Transverse colon (tissue), 4 donors: ENCODE data around the gene SYT1. TPM values are rescaled to one million over a fixed set of nuclear protein-coding genes. Genes with fewer than 3 reads are reported as not detected.

Experiments used
- DNase-seq: peaks from one replicate; pipeline ENCODE4 v3.0.0-alpha.2; 2019
- H3K27ac ChIP-seq, 4 donors: fragments of 200-600 bp; sonication (generic); 2 replicates each; pipeline ENCODE4 v1.5.1; 2016 to 2018; ENCODE audit warnings: inconsistent platforms in 4 of 4
- H3K27me3 ChIP-seq: fragments of 200-600 bp; sonication (generic); 2 replicates; pipeline ENCODE4 v1.5.1; 2017; ENCODE audit warnings: inconsistent platforms
- H3K36me3 ChIP-seq, 4 donors: fragments of 200-600 bp; sonication (generic); 2 replicates each; pipeline ENCODE4 v1.5.1; 2017 to 2019; ENCODE audit warnings: inconsistent platforms in 4 of 4
- H3K4me1 ChIP-seq, 4 donors: fragments of 200-600 bp; sonication (generic); 2 replicates each; pipeline ENCODE4 v1.5.1; 2017 to 2020; ENCODE audit warnings: inconsistent platforms in 4 of 4
- H3K4me3 ChIP-seq, 4 donors: fragments of 200-600 bp; sonication (generic); 1 replicate in 1 of 4; 2 replicates in 3 of 4; pipeline versions ENCODE4 v1.5.1 to v1.6.1; 2017 to 2019; ENCODE audit warnings: inconsistent platforms in 4 of 4
- H3K9me3 ChIP-seq, 2 donors: fragments of 200-600 bp; sonication (generic); 2 replicates each; pipeline ENCODE4 v1.5.1; 2017 to 2019; ENCODE audit warnings: inconsistent platforms in 2 of 2
- EP300 ChIP-seq: sonication (generic); formaldehyde crosslinking; IDR thresholded peaks from one replicate; pipeline ENCODE4 v1.6.1; 2017; ENCODE audit warnings: antibody characterized with exemption, low read depth
- POLR2A ChIP-seq: fragments of 450-650 bp; IDR thresholded peaks from one replicate; pipeline ENCODE4 v1.6.1; 2016; ENCODE audit warnings: antibody characterized with exemption, mild to moderate bottlenecking, moderate library complexity
- POLR2AphosphoS5 ChIP-seq, 3 donors: sonication (generic); formaldehyde crosslinking; IDR thresholded peaks; one replicate each; pipeline ENCODE4 v1.6.1; 2016; ENCODE audit warnings: antibody characterized with exemption in 3 of 3
- WGBS, 2 donors: methylation state at CpG; one replicate each; pipeline ENCODE4 v1.1.5; 2018; ENCODE audit warnings: low coverage in 1 of 2; 5-methylcytosine and 5-hydroxymethylcytosine counted together
- in situ Hi-C, 4 donors: fragments of 200-750 bp; cut with MboI; loops; one replicate each; pipeline versions ENCODE4 v1.15.0 to v1.15.1; 2017; ENCODE audit warnings: low sequenced_read_pairs in 3 of 4, low pct_ligation_motif_present in 1 of 4, low pct_unique_long_range_greater_than_20kb in 1 of 4
- intact Hi-C: fragments of 100-400 bp; cut with DNase I; formaldehyde crosslinking; loops from one replicate; pipeline ENCODE4 v1.15.1; 2023; ENCODE audit warnings: low total_unique reads
- total RNA-seq, 4 donors: library from RNA; depleted of rRNA; stranded (reverse); fragments of >200 nt; gene quantifications; one replicate each; pipeline ENCODE4 v1.1.0, GENCODE V29; 2016
- TF ChIP-seq, protein P1 (sequence below), 5 experiments: fragments of 200-600 bp in 3 of 5; fragments of 450-650 bp in 2 of 5; sonication (generic) in 3 of 5; IDR thresholded peaks; 1 replicate in 2 of 5; 2 replicates in 3 of 5; pipeline ENCODE4 v1.5.1; 2016 to 2017; ENCODE audit warnings: antibody characterized with exemption in 5 of 5, inconsistent platforms in 3 of 5, mild to moderate bottlenecking in 2 of 5, moderate library complexity in 1 of 5

The SYT1 gene
- total RNA-seq, 4 donors from 2014 or later, result 0.60 to 4.9 (median 2.1) TPM

DNA sequence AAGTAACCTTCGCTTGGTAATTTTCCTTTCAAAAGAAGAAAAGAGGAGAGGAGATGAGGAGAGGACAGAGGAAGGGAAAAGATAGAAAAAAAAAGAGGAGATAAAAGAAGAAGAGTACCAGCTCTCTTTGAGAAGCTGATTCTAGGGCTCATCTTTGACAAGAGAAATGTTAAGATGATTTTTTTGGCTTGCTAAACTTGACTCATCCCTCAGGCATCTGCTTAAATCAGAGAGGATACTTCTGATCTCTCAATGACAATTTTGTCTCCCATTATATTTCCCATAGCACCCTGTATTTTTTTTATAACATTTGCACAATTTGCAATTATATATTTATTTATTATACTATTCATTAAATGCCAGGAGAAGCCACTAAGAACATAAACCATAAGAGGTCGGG lies 17.1 kb downstream of the SYT1 start:
- in situ Hi-C loops (no loop called here), intact Hi-C loops (no loop called here)
- no peak overlapping the region for H3K27ac ChIP-seq
- 75 to 76% methylated on average over 2 of the region's 2 CpGs for WGBS, 2 donors
- H3K4me1 ChIP-seq, result peaks cover 0 to 4% (median 0%) of the 10 kb centered on the region in 4 donors
- TF ChIP-seq, protein P1, sequence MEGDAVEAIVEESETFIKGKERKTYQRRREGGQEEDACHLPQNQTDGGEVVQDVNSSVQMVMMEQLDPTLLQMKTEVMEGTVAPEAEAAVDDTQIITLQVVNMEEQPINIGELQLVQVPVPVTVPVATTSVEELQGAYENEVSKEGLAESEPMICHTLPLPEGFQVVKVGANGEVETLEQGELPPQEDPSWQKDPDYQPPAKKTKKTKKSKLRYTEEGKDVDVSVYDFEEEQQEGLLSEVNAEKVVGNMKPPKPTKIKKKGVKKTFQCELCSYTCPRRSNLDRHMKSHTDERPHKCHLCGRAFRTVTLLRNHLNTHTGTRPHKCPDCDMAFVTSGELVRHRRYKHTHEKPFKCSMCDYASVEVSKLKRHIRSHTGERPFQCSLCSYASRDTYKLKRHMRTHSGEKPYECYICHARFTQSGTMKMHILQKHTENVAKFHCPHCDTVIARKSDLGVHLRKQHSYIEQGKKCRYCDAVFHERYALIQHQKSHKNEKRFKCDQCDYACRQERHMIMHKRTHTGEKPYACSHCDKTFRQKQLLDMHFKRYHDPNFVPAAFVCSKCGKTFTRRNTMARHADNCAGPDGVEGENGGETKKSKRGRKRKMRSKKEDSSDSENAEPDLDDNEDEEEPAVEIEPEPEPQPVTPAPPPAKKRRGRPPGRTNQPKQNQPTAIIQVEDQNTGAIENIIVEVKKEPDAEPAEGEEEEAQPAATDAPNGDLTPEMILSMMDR (IDR thresholded peaks at IDR 0.05), result no peak
- no peak for TF ChIP-seq POLR2AphosphoS5 (IDR thresholded peaks at IDR 0.05)
- no peak for TF ChIP-seq EP300
- TF ChIP-seq POLR2A, result no peak
- no peak overlapping the region for H3K4me3 ChIP-seq
- no peaks in the 10 kb centered on the region for H3K27me3 ChIP-seq
- H3K36me3 ChIP-seq, result no peaks in the 10 kb centered on the region
- no peak for DNase-seq
- no peaks in the 10 kb centered on the region for H3K9me3 ChIP-seq

DNA sequence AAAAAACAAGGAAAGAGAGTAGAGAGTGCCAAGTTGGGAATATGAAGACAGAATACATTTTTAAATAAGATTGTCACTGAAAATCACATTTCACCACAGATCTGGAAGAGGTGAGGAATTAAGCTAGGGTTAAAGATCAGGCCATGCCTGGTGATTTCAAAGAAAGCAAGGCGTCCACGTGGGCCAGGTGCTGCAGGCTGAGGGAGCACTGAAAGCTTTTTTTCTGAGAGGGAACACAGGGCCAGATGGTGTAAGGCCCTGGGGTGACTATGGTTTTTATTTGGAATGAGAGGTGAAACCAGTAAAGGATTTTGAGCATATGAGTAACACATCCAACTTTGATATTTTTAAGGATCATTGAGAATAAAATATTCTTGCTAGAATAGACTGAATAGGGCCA lies 20.9 kb downstream of the SYT1 start:
- H3K9me3 ChIP-seq, result no peaks in the 10 kb centered on the region
- 56% methylated on average over 2 of the region's 2 CpGs; no CpG with 5 or more reads in 1 of the 2 donors for WGBS, 2 donors
- no peaks in the 10 kb centered on the region for H3K4me1 ChIP-seq
- no peak for DNase-seq
- H3K27me3 ChIP-seq, result no peaks in the 10 kb centered on the region
- TF ChIP-seq POLR2A, result no peak
- TF ChIP-seq, protein P1 (IDR thresholded peaks at IDR 0.05), result no peak
- no peak for TF ChIP-seq EP300
- TF ChIP-seq POLR2AphosphoS5 (IDR thresholded peaks at IDR 0.05), result no peak
- no peak overlapping the region for H3K27ac ChIP-seq
- H3K36me3 ChIP-seq, result no peaks in the 10 kb centered on the region
- in situ Hi-C loops, result no loop called here
- intact Hi-C loops, result no loop called here
- H3K4me3 ChIP-seq, result no peak overlapping the region

DNA sequence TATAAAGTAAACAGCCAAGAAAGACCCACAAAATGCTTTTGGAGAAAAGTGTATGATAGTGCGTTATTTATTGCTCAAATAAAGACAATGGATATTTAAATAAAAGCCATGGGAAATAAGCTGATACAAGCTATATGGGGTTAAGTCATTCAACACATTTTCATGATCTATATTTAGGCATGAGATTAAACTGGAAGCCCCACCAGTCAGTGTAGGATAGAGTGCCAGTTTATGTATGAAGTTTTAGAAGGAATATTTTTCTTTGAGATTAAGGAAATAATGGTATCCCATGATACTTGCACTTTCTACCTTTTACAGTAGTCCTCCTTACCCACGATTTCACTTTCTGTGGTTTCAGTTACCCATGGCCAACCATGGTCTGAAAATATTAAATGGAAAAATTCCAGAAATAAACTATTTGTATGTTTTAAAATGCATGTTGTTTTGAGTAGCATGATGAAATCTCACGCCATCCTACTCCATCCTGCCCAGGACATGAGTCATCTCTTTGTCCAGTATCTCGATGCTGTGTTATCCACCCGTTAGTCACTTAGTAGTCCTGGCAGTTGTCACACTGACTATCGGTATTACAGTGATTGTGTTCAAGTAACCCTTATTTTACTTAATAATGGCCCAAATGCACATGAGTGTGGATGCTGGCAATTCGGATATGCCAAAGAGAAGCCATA lies 22.3 kb downstream of the SYT1 start:
- in situ Hi-C loops, result no loop called here
- intact Hi-C loops, result no loop called here
- TF ChIP-seq POLR2A (no peak), POLR2AphosphoS5 (IDR thresholded peaks at IDR 0.05) (no peak), EP300 (no peak)
- TF ChIP-seq, protein P1 (IDR thresholded peaks at IDR 0.05), result no peak
- DNase-seq, result no peak
- Histone ChIP-seq H3K4me3 (no peak overlapping the region), H3K27me3 (no peaks in the 10 kb centered on the region), H3K9me3 (no peaks in the 10 kb centered on the region), H3K36me3 (no peaks in the 10 kb centered on the region), H3K4me1 (no peaks in the 10 kb centered on the region), H3K27ac (no peak overlapping the region)
- WGBS, 2 donors, result 74 to 79% methylated on average over 7 of the region's 7 CpGs

DNA sequence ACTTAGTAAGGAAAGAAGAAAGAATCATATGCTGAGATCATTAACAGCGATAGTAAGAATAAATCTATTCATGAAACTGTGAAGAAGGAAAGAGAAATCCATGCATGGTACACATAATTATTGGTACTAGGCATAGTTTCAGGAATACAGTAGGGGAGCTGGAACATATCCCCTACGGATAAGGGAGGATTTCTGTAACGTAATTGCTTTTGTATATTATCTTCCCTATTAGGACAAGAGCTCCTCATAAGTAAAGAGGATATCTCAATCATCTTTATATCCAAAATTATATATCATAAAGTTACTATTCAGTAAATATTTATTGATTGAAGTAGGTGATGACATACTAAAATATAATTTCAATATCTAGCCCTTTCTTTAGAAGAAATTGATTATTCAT lies 22.9 kb downstream of the SYT1 start:
- TF ChIP-seq EP300 (no peak), POLR2AphosphoS5 (IDR thresholded peaks at IDR 0.05) (no peak), POLR2A (no peak)
- TF ChIP-seq, protein P1 (IDR thresholded peaks at IDR 0.05), result no peak
- in situ Hi-C loops, result no loop called here
- 71 to 91% methylated on average over 3 of the region's 3 CpGs for WGBS, 2 donors
- Histone ChIP-seq H3K4me1 (no peaks in the 10 kb centered on the region), H3K9me3 (no peaks in the 10 kb centered on the region), H3K27ac (no peak overlapping the region), H3K27me3 (no peaks in the 10 kb centered on the region), H3K36me3 (no peaks in the 10 kb centered on the region), H3K4me3 (no peak overlapping the region)
- DNase-seq, result no peak
- intact Hi-C loops, result no loop called here
